HCT116 (cell line): Measurements from ENCODE around the gene CHMP4B. TPM values are rescaled to one million over a fixed set of nuclear protein-coding genes. Genes with fewer than 3 reads are reported as not detected.

Experiments
- ATAC-seq: fragments of 200-7000 bp; cut with Tn5 transposase; 2 replicates; pipeline ENCODE4 v1.9.1; 2020; ENCODE audit warnings: mild to moderate bottlenecking, moderate library complexity
- BruUV-seq: library from RNA; stranded (reverse); fragments of 400-500 nt; replicated peaks from 2 replicates; lab custom pipeline; 2021; lab: Mats Ljungman, UMichigan
- CTCF ChIA-PET: fragments of 300-600 bp; sonication (Branson Sonifier 250); formaldehyde crosslinking; loops from one replicate; lab custom pipeline; 2021; ENCODE audit warnings: antibody characterized with exemption; lab: Charles Lee
- POLR2A ChIA-PET: fragments of 300-600, 350-600 bp; sonication (Branson Sonifier 250); formaldehyde crosslinking; loops from one replicate; lab custom pipeline; 2021; ENCODE audit warnings: antibody characterized with exemption; lab: Charles Lee
- RAD21 ChIA-PET, 2 experiments: fragments of 300-600 bp; sonication (Branson Sonifier 250); formaldehyde crosslinking; loops; one replicate each; lab custom pipeline; 2023; ENCODE audit warnings: low total read pairs in 2 of 2; ENCODE audit not compliant: uncharacterized antibody in 2 of 2, unreplicated experiment in 2 of 2, low non-redundant PET in 1 of 2; lab: Charles Lee
- DNase-seq: peaks from one replicate; pipeline ENCODE4 v3.0.0-alpha.2; 2010; ENCODE audit warnings: low read depth, low spot score
- H2AFZ ChIP-seq: fragments of 200-600 bp; shearing (Covaris generic), sonication (generic); 2 replicates; pipeline ENCODE4 v1.6.1; 2017; ENCODE audit warnings: low read depth, mixed run types, mixed read lengths, antibody characterized with exemption, low read length; ENCODE audit not compliant: poor library complexity, severe bottlenecking
- H3K27ac ChIP-seq: 2 replicates; pipeline ENCODE4 v1.5.1; 2012; ENCODE audit warnings: low read depth, low read length
- H3K27me3 ChIP-seq: fragments of 200-600 bp; sonication (generic); 2 replicates; pipeline ENCODE4 v1.6.1; 2016; ENCODE audit warnings: mixed run types, low read length, mixed read lengths; ENCODE audit not compliant: insufficient read depth
- H3K36me3 ChIP-seq, 2 experiments: fragments of 200-500 bp in 1 of 2; fragments of 200-600 bp in 1 of 2; sonication (Bioruptor generic) in 1 of 2; sonication (generic) in 1 of 2; 2 replicates each; pipeline versions ENCODE4 v1.5.1 to v1.6.1; 2014 to 2016; ENCODE audit warnings: low read length in 2 of 2, inconsistent platforms in 1 of 2, mixed read lengths in 1 of 2, mixed run types in 1 of 2; ENCODE audit not compliant: insufficient read depth in 2 of 2, control insufficient read depth in 1 of 2
- H3K4me1 ChIP-seq, 2 experiments: fragments of 200-600 bp in 1 of 2; sonication (generic) in 1 of 2; 2 replicates each; pipeline versions ENCODE4 v1.5.1 to v1.6.1; 2012 to 2017; ENCODE audit warnings: low read length in 2 of 2, inconsistent platforms in 1 of 2, mild to moderate bottlenecking in 1 of 2, mixed read lengths in 1 of 2, mixed run types in 1 of 2, moderate library complexity in 1 of 2; ENCODE audit not compliant: insufficient read depth in 2 of 2, control insufficient read depth in 1 of 2
- H3K4me2 ChIP-seq: fragments of 200-600 bp; sonication (generic); 2 replicates; pipeline ENCODE4 v1.6.1; 2017; ENCODE audit warnings: mixed run types, low read length, mixed read lengths
- H3K4me3 ChIP-seq, 2 experiments: fragments of 200-600 bp in 1 of 2; sonication (generic) in 1 of 2; replicated peaks in 1 of 2; 2 replicates each; pipeline ENCODE4 v1.5.1; 2011 to 2016; ENCODE audit warnings: low read length in 2 of 2, control low read depth in 1 of 2, low read depth in 1 of 2, mild to moderate bottlenecking in 1 of 2, mixed read lengths in 1 of 2, mixed run types in 1 of 2
- H3K79me2 ChIP-seq: fragments of 200-600 bp; sonication (generic); 2 replicates; pipeline ENCODE4 v1.6.1; 2017; ENCODE audit warnings: mild to moderate bottlenecking, mixed run types, low read length, moderate library complexity, mixed read lengths; ENCODE audit not compliant: insufficient read depth
- H3K9ac ChIP-seq: fragments of 200-600 bp; sonication (generic); 2 replicates; pipeline ENCODE4 v1.6.1; 2016; ENCODE audit warnings: low read length, mixed read lengths
- H3K9me2 ChIP-seq: fragments of 200-600 bp; sonication (generic), shearing (Covaris generic); 2 replicates; pipeline ENCODE4 v1.6.1; 2017; ENCODE audit warnings: mixed run types, mild to moderate bottlenecking, moderate library complexity; ENCODE audit not compliant: insufficient read depth
- H3K9me3 ChIP-seq, 2 experiments: fragments of 200-500 bp in 1 of 2; fragments of 200-600 bp in 1 of 2; sonication (Bioruptor generic) in 1 of 2; sonication (generic) in 1 of 2; 2 replicates each; pipeline ENCODE4 v1.6.1; 2014 to 2017; ENCODE audit warnings: low read length in 2 of 2, mixed read lengths in 2 of 2, inconsistent platforms in 1 of 2, low read depth in 1 of 2, mild to moderate bottlenecking in 1 of 2, mixed run types in 1 of 2, moderate library complexity in 1 of 2; ENCODE audit not compliant: control insufficient read depth in 1 of 2, insufficient read depth in 1 of 2
- H4K20me1 ChIP-seq: fragments of 200-600 bp; sonication (generic), shearing (Covaris generic); 2 replicates; pipeline ENCODE4 v1.6.1; 2017; ENCODE audit warnings: mixed run types, mild to moderate bottlenecking, moderate library complexity; ENCODE audit not compliant: insufficient read depth
- CBX3 ChIP-seq: IDR thresholded peaks from 2 replicates; pipeline ENCODE4 v1.6.1; 2012; ENCODE audit warnings: low read depth
- CEBPB ChIP-seq: IDR thresholded peaks from 2 replicates; pipeline ENCODE4 v1.6.1; 2012; ENCODE audit warnings: low read depth
- CTCF ChIP-seq, 3 experiments: fragments of 200-600 bp in 1 of 3; sonication (generic) in 1 of 3; IDR thresholded peaks in 2 of 3; conservative IDR thresholded peaks in 1 of 3; 2 replicates each; pipeline ENCODE4 v1.5.1; 2012 to 2017; ENCODE audit warnings: low read depth in 2 of 3, low read length in 2 of 3, antibody characterized with exemption in 1 of 3, borderline replicate concordance in 1 of 3, control low read depth in 1 of 3, mild to moderate bottlenecking in 1 of 3, mixed read lengths in 1 of 3, mixed run types in 1 of 3, moderate library complexity in 1 of 3; ENCODE audit not compliant: insufficient read depth in 1 of 3
- ELF1 ChIP-seq: IDR thresholded peaks from 2 replicates; pipeline ENCODE4 v1.6.1; 2012; ENCODE audit warnings: low read depth, borderline replicate concordance
- EZH2 ChIP-seq: fragments of 200-600 bp; sonication (generic); IDR thresholded peaks from 2 replicates; pipeline ENCODE4 v1.6.1; 2017; ENCODE audit warnings: antibody characterized with exemption, mixed run types
- JUND ChIP-seq: IDR thresholded peaks from 2 replicates; pipeline ENCODE4 v1.6.1; 2012
- POLR2A ChIP-seq: IDR thresholded peaks from 2 replicates; pipeline ENCODE4 v1.7.0; 2011; ENCODE audit warnings: borderline replicate concordance; ENCODE audit not compliant: insufficient read depth, insufficient read length; ENCODE audit errors: extremely low read depth
- RAD21 ChIP-seq: IDR thresholded peaks from 2 replicates; pipeline ENCODE4 v1.6.1; 2012; ENCODE audit warnings: low read depth, mild to moderate bottlenecking
- SP1 ChIP-seq: IDR thresholded peaks from 2 replicates; pipeline ENCODE4 v1.6.1; 2012; ENCODE audit warnings: low read depth
- SRF ChIP-seq: IDR thresholded peaks from 2 replicates; pipeline ENCODE4 v1.6.1; 2012; ENCODE audit warnings: low read depth
- TCF7L2 ChIP-seq: IDR thresholded peaks from 2 replicates; pipeline ENCODE4 v1.7.0; 2011; ENCODE audit warnings: borderline replicate concordance, inconsistent platforms; ENCODE audit not compliant: insufficient read depth, insufficient read length; ENCODE audit errors: extremely low read depth
- YY1 ChIP-seq: IDR thresholded peaks from 2 replicates; pipeline ENCODE4 v1.6.1; 2011; ENCODE audit warnings: low read length, low read depth, moderate library complexity, mild to moderate bottlenecking; ENCODE audit not compliant: insufficient replicate concordance; ENCODE audit errors: extremely low read depth
- intact Hi-C: fragments of 100-400 bp; cut with micrococcal nuclease; formaldehyde crosslinking; loops from 2 replicates; pipeline ENCODE4 v1.10.0; 2022
- total RNA-seq: library from RNA; stranded (reverse); gene quantifications from one replicate; pipeline ENCODE4 v1.2.1, GENCODE V29; 2021; ENCODE audit not compliant: unreplicated experiment
- TF ChIP-seq, protein P1 (sequence below): IDR thresholded peaks from 2 replicates; pipeline ENCODE4 v1.6.1; 2011; ENCODE audit warnings: mild to moderate bottlenecking, low read length, moderate library complexity; ENCODE audit not compliant: insufficient replicate concordance; ENCODE audit errors: extremely low read depth
- TF ChIP-seq, protein P2 (sequence below): IDR thresholded peaks from 2 replicates; pipeline ENCODE4 v1.6.1; 2012

Gene CHMP4B
- total RNA-seq, 1 experiment from 2014 or later = 56.9 TPM

DNA sequence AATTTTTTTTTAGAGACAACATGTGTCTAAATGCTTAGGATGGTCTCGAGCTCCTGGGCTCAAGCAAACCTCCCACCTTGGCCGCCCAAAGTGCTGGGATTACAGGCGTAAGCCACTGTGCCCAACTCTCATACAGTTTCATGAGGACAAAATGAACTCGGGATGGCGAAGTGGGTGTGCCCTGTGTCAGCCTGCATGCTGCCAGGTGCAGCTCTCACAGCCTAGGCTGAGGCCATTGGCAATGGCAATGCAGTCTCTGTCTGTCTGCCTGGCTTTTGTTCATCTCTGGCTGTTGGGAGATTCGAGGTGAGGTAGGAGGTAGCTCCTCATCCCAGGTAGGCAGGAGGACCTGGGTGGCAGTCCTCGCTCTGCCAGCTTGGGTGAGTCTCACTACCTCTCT is 88.0 kb downstream of the CHMP4B start (continued):
- TF ChIP-seq, protein P1, sequence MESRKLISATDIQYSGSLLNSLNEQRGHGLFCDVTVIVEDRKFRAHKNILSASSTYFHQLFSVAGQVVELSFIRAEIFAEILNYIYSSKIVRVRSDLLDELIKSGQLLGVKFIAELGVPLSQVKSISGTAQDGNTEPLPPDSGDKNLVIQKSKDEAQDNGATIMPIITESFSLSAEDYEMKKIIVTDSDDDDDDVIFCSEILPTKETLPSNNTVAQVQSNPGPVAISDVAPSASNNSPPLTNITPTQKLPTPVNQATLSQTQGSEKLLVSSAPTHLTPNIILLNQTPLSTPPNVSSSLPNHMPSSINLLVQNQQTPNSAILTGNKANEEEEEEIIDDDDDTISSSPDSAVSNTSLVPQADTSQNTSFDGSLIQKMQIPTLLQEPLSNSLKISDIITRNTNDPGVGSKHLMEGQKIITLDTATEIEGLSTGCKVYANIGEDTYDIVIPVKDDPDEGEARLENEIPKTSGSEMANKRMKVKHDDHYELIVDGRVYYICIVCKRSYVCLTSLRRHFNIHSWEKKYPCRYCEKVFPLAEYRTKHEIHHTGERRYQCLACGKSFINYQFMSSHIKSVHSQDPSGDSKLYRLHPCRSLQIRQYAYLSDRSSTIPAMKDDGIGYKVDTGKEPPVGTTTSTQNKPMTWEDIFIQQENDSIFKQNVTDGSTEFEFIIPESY = no peak
- TF ChIP-seq CEBPB = no peak
- TF ChIP-seq, protein P2, sequence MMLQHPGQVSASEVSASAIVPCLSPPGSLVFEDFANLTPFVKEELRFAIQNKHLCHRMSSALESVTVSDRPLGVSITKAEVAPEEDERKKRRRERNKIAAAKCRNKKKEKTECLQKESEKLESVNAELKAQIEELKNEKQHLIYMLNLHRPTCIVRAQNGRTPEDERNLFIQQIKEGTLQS = no peak

GRCh38 chr20:33900521-33901131 is 89.5 kb downstream of the CHMP4B start:
- H3K27ac ChIP-seq = no peak overlapping the region
- no peaks in the 10 kb centered on the region for H3K79me2 ChIP-seq
- H4K20me1 ChIP-seq = no peaks in the 10 kb centered on the region
- CTCF ChIA-PET = no interaction called here
- H3K27me3 ChIP-seq = 0 out of 2 replicates have a peak, but pooled peaks cover 7% of the 10 kb centered on the region
- RAD21 ChIA-PET = no interaction called here
- DNase-seq (no peak), ATAC-seq (no peak)
- H3K36me3 ChIP-seq = no peaks in the 10 kb centered on the region
- H3K9ac ChIP-seq = no peak overlapping the region
- POLR2A ChIA-PET = no interaction called here
- no peaks in the 10 kb centered on the region for H3K4me1 ChIP-seq
- no peak for TF ChIP-seq RAD21
- TF ChIP-seq JUND = no peak
- no peak for TF ChIP-seq POLR2A
- TF ChIP-seq, protein P2 = no peak
- TF ChIP-seq CBX3 = no peak
- TF ChIP-seq, protein P1 = no peak
- TF ChIP-seq SP1 = no peak
- TF ChIP-seq YY1 = no peak
- no peak for TF ChIP-seq CTCF (IDR thresholded peaks at IDR 0.05 in 2 of 3, conservative IDR thresholded peaks at IDR 0.05 in 1 of 3; ENCODE audit: borderline replicate concordance in 1 of 3, insufficient read depth in 1 of 3, low read depth in 2 of 3, low read length in 2 of 3)
- TF ChIP-seq SRF = no peak
- no peak for TF ChIP-seq ELF1
- TF ChIP-seq TCF7L2 = no peak
- no peak for TF ChIP-seq EZH2
- H3K4me3 ChIP-seq = no peak overlapping the region
- no peaks in the 10 kb centered on the region for H3K9me2 ChIP-seq
- H3K9me3 ChIP-seq = no peaks in the 10 kb centered on the region
- intact Hi-C loops = no loop called here
- no peak overlapping the region for H2AFZ ChIP-seq
- no peak overlapping the region for H3K4me2 ChIP-seq
- no TSS peak for BruUV-seq
